Ovary (tissue), 9 donors: ENCODE data around the gene CLN6. TPM values are rescaled to one million over a fixed set of nuclear protein-coding genes. Genes with fewer than 3 reads are reported as not detected.

Experiments
- DNase-seq, 5 donors: peaks; one replicate each; pipeline ENCODE4 v3.0.0-alpha.2; 2019 to 2020
- H3K27ac ChIP-seq, 2 donors: fragments of 200-600 bp; one replicate each; pipeline versions ENCODE4 v1.5.1 to v1.8.0; 2019 to 2022
- H3K27me3 ChIP-seq: fragments of 200-600 bp; one replicate; pipeline ENCODE4 v1.8.0; 2022
- H3K36me3 ChIP-seq: fragments of 200-600 bp; sonication (generic); one replicate; pipeline ENCODE4 v1.5.1; 2019
- H3K4me1 ChIP-seq: one replicate; pipeline ENCODE4 v1.8.1; 2013; ENCODE audit warnings: mild to moderate bottlenecking, moderate library complexity; ENCODE audit not compliant: insufficient read depth
- H3K4me3 ChIP-seq: fragments of 200-600 bp; sonication (generic); one replicate; pipeline ENCODE4 v1.5.1; 2017
- H3K9me3 ChIP-seq, 2 donors: fragments of 200-600 bp in 1 of 2; sonication (generic) in 1 of 2; one replicate each; pipeline versions ENCODE4 v1.5.1 to v1.8.1; 2013 to 2019; ENCODE audit warnings: mild to moderate bottlenecking in 1 of 2, moderate library complexity in 1 of 2
- EP300 ChIP-seq: sonication (generic); formaldehyde crosslinking; IDR thresholded peaks from one replicate; pipeline ENCODE4 v1.6.1; 2017; ENCODE audit warnings: antibody characterized with exemption
- POLR2A ChIP-seq: fragments of 450-650 bp; IDR thresholded peaks from one replicate; pipeline ENCODE4 v1.6.1; 2017; ENCODE audit warnings: antibody characterized with exemption, mild to moderate bottlenecking, moderate library complexity
- WGBS, 3 donors: extraction: QIAGEN DNeasy Blood & Tissue Kit in 1 of 3; methylation state at CpG; one replicate each; pipeline versions ENCODE4 v1.1.5 to v1.1.7; 2013 to 2017; 5-methylcytosine and 5-hydroxymethylcytosine counted together
- intact Hi-C, 4 donors: fragments of 100-400 bp; cut with DNase I; formaldehyde crosslinking; loops; one replicate each; pipeline versions ENCODE4 v1.11.0 to v1.15.1; 2022 to 2023
- polyA plus RNA-seq, 2 donors: library from polyadenylated mRNA; stranded (reverse); fragments of 200-250 nt in 1 of 2; fragments of 350-450 nt in 1 of 2; fragmentation: Illumina TruSeq in 1 of 2; extraction: RNeasy Lipid Tissue Mini Kit (QIAGEN cat#74804) in 1 of 2; gene quantifications; one replicate each; pipeline ENCODE4 v1.2.3, GENCODE V29; 2013 to 2014
- total RNA-seq, 7 donors: library from RNA; depleted of rRNA in 2 of 7; stranded (reverse); fragments of >200 nt in 2 of 7; fragmentation: NEBNext Ultra II Directional in 3 of 7; extraction: Animal tissue kit (Norgen Biotek cat#: 25700) in 3 of 7; gene quantifications; one replicate each; pipeline versions ENCODE4 v1.1.0 to v1.2.4, GENCODE V29; 2016 to 2023
- TF ChIP-seq, protein P1 (sequence below), 3 donors: fragments of 450-650 bp in 2 of 3; fragments of 200-600 bp in 1 of 3; IDR thresholded peaks; one replicate each; pipeline versions ENCODE4 v1.5.1 to v1.8.0; 2016 to 2022; ENCODE audit warnings: antibody characterized with exemption in 3 of 3, mild to moderate bottlenecking in 1 of 3
- donor health status: DM: no; HTN: no; CAD: no; lungs with moderate emphysema.
- donor health status: DM: no; HTN: no; CAD: no.
- donor health status: Bipolar disorder and iron deficiency.
- donor health status: DM: yes; HTN: yes; CAD: no.
- donor health status: DM: no; HTN: no; CAD: no.
- donor health status: DM: yes; HTN: yes; CAD: no.

The CLN6 gene
- total and polyA plus RNA-seq, 9 donors, result 6.3 to 21.8 (median 12.0) TPM

DNA sequence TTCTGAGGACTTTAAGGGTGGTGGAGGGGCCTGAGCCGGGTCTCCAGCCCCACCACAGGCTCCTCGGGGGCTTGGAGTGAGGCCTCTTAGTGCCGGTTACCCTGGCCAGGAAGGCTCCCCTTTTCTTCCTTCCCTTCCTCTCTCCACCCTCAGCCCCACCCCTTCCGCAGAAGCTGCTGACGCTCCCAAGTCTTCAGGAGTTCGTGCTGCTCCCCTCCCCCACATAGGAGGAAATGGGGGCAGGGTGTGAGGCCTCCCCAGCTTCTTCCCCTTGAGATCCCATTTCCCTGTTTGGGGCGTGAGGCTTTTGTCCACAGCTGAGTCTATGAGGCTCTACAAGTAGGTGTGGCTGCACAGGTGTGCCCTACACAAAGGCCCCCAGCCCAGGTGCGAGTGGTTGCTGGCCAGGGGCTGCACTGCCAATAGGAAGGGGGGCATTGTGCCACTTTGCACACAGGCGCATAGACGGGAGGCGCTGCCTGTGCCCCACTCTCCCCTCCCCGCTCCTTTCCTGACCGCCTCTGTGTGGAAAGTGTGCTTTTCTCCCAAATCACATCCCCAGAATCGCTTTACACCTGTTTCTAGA, 23.5 kb downstream of the CLN6 start:
- Histone ChIP-seq H3K4me3 (no peak overlapping the region), H3K27ac (no peak overlapping the region)

DNA sequence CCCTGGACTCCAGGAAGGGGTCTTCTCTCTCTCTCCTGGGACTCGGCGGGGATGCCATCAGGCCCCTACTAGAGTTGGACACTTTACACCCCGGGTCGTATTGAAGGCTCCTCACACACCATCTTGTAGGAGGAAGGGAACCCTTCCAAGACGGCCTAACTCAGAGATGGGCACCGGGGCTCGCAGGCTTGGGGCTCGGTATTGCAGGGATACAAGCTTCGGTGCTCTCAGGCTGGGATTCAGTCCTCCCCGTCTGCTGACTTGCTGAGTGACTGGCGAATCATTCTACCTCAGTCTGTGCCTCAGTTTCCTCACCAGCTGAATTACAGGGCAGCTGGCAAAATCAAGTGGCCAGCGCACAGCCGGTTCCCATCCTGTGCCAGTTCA, 24.0 kb downstream of the CLN6 start:
- Histone ChIP-seq H3K27me3 (no peaks in the 10 kb centered on the region), H3K36me3 (no peaks in the 10 kb centered on the region), H3K4me1 (peaks cover 12% of the 10 kb centered on the region), H3K27ac (no peak overlapping the region), H3K9me3 (no peaks in the 10 kb centered on the region), H3K4me3 (no peak overlapping the region)
- WGBS, 3 donors, result 76 to 77% (median 77%) methylated on average over 13 of the region's 13 CpGs
- TF ChIP-seq POLR2A (no peak), EP300 (no peak)
- TF ChIP-seq, protein P1, sequence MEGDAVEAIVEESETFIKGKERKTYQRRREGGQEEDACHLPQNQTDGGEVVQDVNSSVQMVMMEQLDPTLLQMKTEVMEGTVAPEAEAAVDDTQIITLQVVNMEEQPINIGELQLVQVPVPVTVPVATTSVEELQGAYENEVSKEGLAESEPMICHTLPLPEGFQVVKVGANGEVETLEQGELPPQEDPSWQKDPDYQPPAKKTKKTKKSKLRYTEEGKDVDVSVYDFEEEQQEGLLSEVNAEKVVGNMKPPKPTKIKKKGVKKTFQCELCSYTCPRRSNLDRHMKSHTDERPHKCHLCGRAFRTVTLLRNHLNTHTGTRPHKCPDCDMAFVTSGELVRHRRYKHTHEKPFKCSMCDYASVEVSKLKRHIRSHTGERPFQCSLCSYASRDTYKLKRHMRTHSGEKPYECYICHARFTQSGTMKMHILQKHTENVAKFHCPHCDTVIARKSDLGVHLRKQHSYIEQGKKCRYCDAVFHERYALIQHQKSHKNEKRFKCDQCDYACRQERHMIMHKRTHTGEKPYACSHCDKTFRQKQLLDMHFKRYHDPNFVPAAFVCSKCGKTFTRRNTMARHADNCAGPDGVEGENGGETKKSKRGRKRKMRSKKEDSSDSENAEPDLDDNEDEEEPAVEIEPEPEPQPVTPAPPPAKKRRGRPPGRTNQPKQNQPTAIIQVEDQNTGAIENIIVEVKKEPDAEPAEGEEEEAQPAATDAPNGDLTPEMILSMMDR (IDR thresholded peaks at IDR 0.05), result no peak
- DNase-seq, result no peak
- intact Hi-C loops, result no loop called here

More for the DNA sequence above, 23.5 kb downstream of the CLN6 start:
- 73 to 85% (median 79%) methylated on average over 14 of the region's 14 CpGs for WGBS, 3 donors
- Histone ChIP-seq H3K27me3 (no peaks in the 10 kb centered on the region), H3K36me3 (no peaks in the 10 kb centered on the region), H3K4me1 (peaks cover 9% of the 10 kb centered on the region), H3K9me3 (no peaks in the 10 kb centered on the region)
- peak in 1 of 5 donors; percentile 24 for DNase-seq
- intact Hi-C loops, result no loop called here
- TF ChIP-seq EP300, result no peak
- TF ChIP-seq POLR2A, result no peak

DNA sequence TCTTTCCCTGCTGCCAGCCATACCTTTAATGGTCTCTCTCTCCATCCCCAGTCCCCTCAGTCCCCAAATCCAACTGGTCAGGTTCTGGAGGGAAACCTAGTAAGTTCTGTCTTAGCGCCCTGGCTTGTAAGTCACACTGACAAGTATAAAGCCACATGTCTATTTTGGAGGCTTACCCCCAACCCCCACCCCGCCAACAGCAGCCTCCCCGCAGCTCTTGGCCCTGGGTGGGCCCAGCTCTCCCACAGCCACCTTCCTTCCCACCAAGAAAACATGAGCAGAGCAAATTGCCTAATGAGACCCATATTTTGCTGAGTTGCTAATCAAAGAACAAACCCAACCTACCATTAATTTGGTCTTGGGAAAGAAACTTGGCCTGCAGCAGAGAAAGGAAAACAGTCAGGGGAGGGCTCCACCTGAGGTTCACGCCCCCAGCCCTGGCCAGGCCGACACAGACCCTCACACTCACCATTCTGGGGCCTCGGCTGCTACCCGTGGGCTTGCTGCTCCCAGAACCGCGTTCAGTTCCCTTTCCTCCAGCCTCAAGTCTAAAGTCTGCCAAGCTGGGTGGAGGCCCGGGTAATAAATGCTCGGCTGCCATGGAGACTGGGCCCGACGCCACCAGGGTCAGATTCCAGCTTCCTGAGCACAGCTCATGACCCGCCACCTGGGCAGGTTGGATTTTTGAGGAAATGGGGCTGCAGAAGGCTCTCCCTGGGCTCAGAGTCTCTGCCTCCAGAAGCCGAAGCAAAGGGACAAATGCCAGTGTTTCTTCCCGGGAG, 24.6 kb downstream of the CLN6 start, which contains the start of gene CALML4:
CALML4 (minus strand) TSS at position 557 of the 782 bp plus-strand sequence; CDS start at position 472, 85 bp downstream.
- H3K27ac ChIP-seq, result no peak within 1 kb of the TSS
- peaks cover 14% of the 10 kb centered on the region for H3K4me1 ChIP-seq
- intact Hi-C loops, result no loop called here
- no peak within 1 kb of the TSS for H3K4me3 ChIP-seq
- TF ChIP-seq EP300 (no peak), POLR2A (no peak)
- TF ChIP-seq, protein P1 (IDR thresholded peaks at IDR 0.05), result no peak
- 25 to 38% (median 31%) methylated on average over 16 of the region's 16 CpGs for WGBS, 3 donors
- no peaks in the 10 kb centered on the region for H3K27me3 ChIP-seq
- no peaks in the 10 kb centered on the region for H3K9me3 ChIP-seq
- peak; percentile 60 to 81 (median 67) for DNase-seq
- no peaks in the 10 kb centered on the region for H3K36me3 ChIP-seq

DNA sequence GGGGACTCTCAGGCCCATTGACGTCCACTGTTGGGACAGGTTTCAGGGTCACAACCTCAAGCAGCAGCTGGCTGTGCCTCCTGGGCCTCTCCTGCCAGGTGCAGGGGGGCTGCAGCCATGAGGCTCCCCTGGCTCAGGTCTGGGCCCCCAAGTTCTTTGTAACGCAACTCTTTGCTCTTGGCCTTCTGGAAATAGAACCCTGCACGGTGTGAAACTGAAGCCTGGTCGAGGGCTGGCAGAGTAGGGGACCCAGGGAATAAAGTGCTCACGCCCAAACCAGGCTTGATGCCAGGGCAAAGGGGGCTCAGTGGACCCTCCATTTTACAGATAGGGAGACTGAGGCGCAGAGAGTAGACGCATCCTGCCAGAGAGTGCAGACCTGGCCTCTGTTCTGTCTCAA, 25.2 kb downstream of the CLN6 start:
- TF ChIP-seq, protein P1 (IDR thresholded peaks at IDR 0.05), result no peak
- no peak for TF ChIP-seq EP300
- no peak for DNase-seq
- intact Hi-C loops, result no loop called here
- Histone ChIP-seq H3K27ac (no peak overlapping the region), H3K36me3 (no peaks in the 10 kb centered on the region), H3K4me3 (no peak overlapping the region), H3K27me3 (no peaks in the 10 kb centered on the region), H3K9me3 (no peaks in the 10 kb centered on the region), H3K4me1 (peaks cover 15% of the 10 kb centered on the region)
- WGBS, 3 donors, result 89 to 96% (median 93%) methylated on average over 7 of the region's 7 CpGs

DNA sequence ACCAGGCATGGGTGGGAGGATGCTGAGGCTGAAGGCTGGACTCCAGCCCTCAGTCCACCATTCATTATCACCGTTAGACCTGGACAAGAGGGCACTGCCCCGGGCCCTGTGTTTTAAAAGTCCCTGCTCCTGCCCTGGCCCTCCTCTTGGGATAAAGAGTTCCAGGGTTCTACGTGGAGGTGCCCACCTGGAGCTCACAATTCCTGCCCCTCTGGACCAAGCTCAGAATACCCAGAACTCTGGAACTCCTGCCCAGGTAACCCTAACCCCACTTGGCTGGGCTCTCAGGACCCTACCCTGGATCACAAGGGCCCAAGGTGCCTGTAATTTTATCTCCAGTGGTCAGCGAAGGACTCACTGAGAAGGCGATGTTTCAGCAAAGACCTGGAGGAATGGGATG, 25.6 kb downstream of the CLN6 start:
- no peaks in the 10 kb centered on the region for H3K9me3 ChIP-seq
- TF ChIP-seq POLR2A (no peak), EP300 (no peak)
- TF ChIP-seq, protein P1 (IDR thresholded peaks at IDR 0.05), result no peak
- no peak overlapping the region for H3K27ac ChIP-seq
- peaks cover 16% of the 10 kb centered on the region for H3K4me1 ChIP-seq
- no peaks in the 10 kb centered on the region for H3K36me3 ChIP-seq
- no peaks in the 10 kb centered on the region for H3K27me3 ChIP-seq
- H3K4me3 ChIP-seq, result no peak overlapping the region
- intact Hi-C loops, result no loop called here
- DNase-seq, result no peak
- WGBS, 3 donors, result 93 to 96% (median 95%) methylated on average over 5 of the region's 5 CpGs
